GM10266 (cell line): ENCODE measurements around the gene NUDT7.

Experiments used
- DNase-seq: peaks from one replicate; pipeline ENCODE4 v3.0.0; 2012; ENCODE audit errors: extremely low spot score
- CTCF ChIP-seq: IDR thresholded peaks from 2 replicates; pipeline ENCODE4 v1.5.1; 2012; ENCODE audit warnings: mild to moderate bottlenecking, low read depth; ENCODE audit not compliant: control insufficient read depth, insufficient read depth; ENCODE audit errors: missing control alignments

Gene NUDT7

GRCh38 chr16:77760800-77761199 is 38.5 kb downstream of the NUDT7 start:
- DNase-seq, result no peak

DNA sequence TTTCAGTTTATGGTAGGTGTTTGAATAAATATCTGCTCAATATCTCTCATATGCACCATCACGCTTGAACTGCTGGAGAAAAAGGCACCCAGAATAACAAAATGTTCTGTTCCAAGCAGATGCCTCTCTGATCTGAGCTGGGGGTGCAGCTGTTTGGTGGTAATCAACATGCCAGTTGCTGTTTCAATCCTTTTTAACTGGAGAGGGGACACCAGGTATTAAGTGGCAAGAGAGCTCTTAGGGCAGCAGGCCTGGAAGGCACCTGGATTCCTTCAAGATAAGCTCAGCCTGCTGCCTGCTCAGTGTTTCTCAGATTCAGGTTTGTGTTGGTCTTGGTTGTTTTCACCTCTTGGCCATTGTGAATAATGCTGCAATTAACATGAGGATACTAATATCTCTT is 38.9 kb downstream of the NUDT7 start:
- DNase-seq, result no peak
- TF ChIP-seq CTCF, result no peak

More at GRCh38 chr16:77760800-77761199, 38.5 kb downstream of the NUDT7 start:
- no peak for TF ChIP-seq CTCF

DNA sequence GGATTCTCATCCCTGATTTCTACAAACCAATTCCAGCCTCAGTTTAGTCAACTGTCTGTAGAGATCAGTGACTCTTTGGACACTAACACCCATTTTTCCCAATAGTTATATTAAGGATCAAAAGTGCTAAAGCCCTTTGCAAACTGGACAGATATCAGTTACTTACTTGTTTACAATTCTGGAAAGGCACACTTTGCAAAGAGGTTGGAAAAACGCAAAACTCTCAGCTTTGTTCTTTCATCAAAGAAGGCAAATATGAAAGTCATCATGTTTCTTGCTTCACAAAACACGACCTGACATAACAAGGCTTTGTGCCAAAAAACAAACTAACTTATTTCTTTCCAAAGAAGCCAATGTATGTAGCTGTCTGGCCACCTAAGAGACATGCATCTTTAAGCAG is 39.9 kb downstream of the NUDT7 start:
- no peak for DNase-seq
- TF ChIP-seq CTCF, result no peak

- no peak for TF ChIP-seq CTCF
- no peak for DNase-seq
Measured at GRCh38 chr16:77763994-77764393, 41.7 kb downstream of the NUDT7 start.

DNA sequence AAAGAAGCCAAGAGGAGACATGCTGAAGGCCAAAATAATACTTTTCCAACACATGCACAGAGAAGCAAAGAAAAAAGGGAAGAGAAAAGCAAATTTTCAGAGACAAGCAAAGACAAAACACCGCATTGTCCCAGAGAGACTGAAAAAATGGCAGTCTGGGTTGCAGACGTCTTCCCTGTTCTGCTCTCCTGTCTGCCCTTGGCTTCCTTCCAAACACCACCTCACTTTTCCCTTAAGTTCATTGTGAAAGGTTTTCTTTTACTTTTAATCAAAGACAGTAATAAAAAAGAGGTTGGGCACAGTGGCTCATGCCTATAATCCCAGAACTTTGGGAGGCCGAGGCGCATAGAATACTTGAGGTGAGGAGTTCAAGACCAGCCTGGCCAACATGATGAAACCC is 44.9 kb downstream of the NUDT7 start:
- TF ChIP-seq CTCF, result no peak
- DNase-seq, result no peak

DNA sequence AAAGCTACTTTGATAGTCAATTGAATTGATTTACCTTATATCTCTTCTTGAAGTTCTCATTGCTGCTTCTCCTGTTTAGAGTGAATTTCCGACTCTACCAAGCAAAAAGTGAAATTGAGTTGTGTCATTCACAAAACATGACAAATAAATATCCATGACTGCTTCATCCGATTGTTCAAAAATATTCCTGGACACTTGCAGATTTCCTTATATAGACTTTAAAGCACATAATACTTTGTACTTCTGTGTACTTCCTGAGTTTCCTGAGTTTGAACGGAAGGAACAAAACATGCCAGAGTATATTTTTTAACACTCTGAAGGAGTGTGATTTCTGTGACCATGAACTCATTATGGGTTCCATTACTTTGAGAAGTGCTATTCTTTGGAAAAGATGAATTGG is 45.5 kb downstream of the NUDT7 start:
- no peak for DNase-seq
- no peak for TF ChIP-seq CTCF

DNA sequence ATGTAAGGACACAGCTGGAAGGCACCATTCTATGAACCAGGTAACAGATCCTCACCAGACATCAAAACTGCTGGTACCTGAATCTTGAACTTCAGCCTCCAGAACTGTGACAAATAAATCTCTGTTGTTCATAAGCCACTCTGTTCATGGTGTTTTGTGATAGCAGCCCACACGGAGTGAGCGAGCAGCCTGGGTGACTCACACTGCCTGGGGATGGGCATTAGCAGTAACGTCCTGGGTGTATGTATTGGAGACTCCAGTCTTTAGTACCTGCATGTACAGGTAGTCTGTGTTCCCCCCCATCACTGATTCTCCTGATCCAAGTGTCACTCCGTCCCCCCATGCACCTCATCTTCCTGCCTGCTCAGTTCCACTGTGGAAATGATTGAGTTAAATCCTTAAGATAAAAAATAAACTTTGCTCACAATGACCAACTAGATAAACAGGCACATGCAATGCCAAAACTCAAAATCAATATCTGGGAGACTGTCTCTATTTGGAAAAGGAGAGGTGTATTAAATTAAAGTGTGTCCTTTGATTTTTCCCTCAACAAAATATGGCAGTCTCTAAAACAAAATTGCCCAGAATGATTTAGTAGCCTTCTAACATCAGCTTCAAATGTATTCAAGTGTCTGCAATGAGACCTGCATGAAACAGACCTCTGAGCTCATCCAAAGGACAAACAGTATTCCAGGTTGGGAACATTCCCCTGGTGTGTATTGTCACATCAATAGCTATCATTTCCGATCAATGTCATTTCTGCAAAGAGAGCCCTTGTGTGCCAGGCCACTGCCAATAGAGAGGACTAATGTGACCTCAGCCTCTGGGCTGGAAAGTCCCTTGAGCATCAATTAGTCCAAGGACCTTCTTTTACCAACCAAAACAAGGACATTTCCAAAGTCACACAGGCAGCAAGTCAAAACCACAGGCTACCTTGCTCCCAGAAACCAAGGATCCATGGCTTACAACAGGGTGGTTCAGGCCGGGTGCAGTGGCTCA is 53.9 kb downstream of the NUDT7 start:
- no peak for DNase-seq

More for the DNA sequence above, 53.9 kb downstream of the NUDT7 start:
- no peak for TF ChIP-seq CTCF
